DOHH2 (cell line): ENCODE data around the gene LGALS9.

Experiments used
- H3F3A ChIP-seq: fragments of 200-600 bp; sonication (generic), shearing (Covaris generic); 2 replicates; pipeline ENCODE4 v1.6.0; 2016; ENCODE audit warnings: antibody characterized with exemption, mild to moderate bottlenecking; ENCODE audit not compliant: control insufficient read depth, insufficient read depth
- H3K27ac ChIP-seq: fragments of 200-600 bp; sonication (generic); 2 replicates; pipeline ENCODE4 v1.5.1; 2014; ENCODE audit warnings: low read depth, mild to moderate bottlenecking, low read length, moderate library complexity
- H3K27me3 ChIP-seq: fragments of 200-600 bp; sonication (generic); 2 replicates; pipeline ENCODE4 v1.6.1; 2014; ENCODE audit warnings: mild to moderate bottlenecking, low read length, mixed read lengths; ENCODE audit not compliant: control insufficient read depth
- H3K36me3 ChIP-seq: fragments of 200-600 bp; sonication (generic); 2 replicates; pipeline ENCODE4 v1.6.1; 2014; ENCODE audit warnings: mild to moderate bottlenecking, low read length, moderate library complexity, mixed read lengths; ENCODE audit not compliant: control insufficient read depth
- H3K4me1 ChIP-seq: fragments of 200-600 bp; sonication (generic); 2 replicates; pipeline ENCODE4 v1.6.1; 2014; ENCODE audit warnings: mild to moderate bottlenecking, low read length, mixed read lengths; ENCODE audit not compliant: control insufficient read depth
- H3K4me2 ChIP-seq: fragments of 200-600 bp; sonication (generic); 2 replicates; pipeline ENCODE4 v1.6.0; 2014; ENCODE audit warnings: mild to moderate bottlenecking, low read length, moderate library complexity
- H3K4me3 ChIP-seq: fragments of 200-600 bp; sonication (generic); 2 replicates; pipeline ENCODE4 v1.5.1; 2014; ENCODE audit warnings: mild to moderate bottlenecking, low read length, mixed read lengths
- H3K79me2 ChIP-seq: fragments of 200-600 bp; sonication (generic); 2 replicates; pipeline ENCODE4 v1.6.1; 2014; ENCODE audit warnings: mild to moderate bottlenecking, low read length, mixed read lengths; ENCODE audit not compliant: control insufficient read depth
- H3K9me2 ChIP-seq: fragments of 200-600 bp; sonication (generic); replicated peaks from 2 replicates; pipeline ENCODE4 v1.6.1; 2014; ENCODE audit warnings: mild to moderate bottlenecking, low read length, mixed read lengths; ENCODE audit not compliant: control insufficient read depth
- H3K9me3 ChIP-seq: fragments of 200-600 bp; sonication (generic); 2 replicates; pipeline ENCODE4 v1.6.1; 2014; ENCODE audit warnings: antibody characterized with exemption, low read length, mixed read lengths; ENCODE audit not compliant: control insufficient read depth, insufficient read depth
- H4K20me1 ChIP-seq: fragments of 200-600 bp; sonication (generic); 2 replicates; pipeline ENCODE4 v1.6.0; 2014; ENCODE audit warnings: low read depth, mild to moderate bottlenecking, antibody characterized with exemption, low read length, moderate library complexity; ENCODE audit not compliant: control insufficient read depth, insufficient read depth
- EZH2phosphoT487 ChIP-seq: fragments of 200-600 bp; sonication (generic); IDR thresholded peaks from 2 replicates; pipeline ENCODE4 v1.6.1; 2017; ENCODE audit warnings: borderline replicate concordance, mild to moderate bottlenecking, antibody characterized with exemption, low read length, moderate library complexity, mixed read lengths
- TF ChIP-seq, protein P1 (sequence below): fragments of 200-600 bp; sonication (generic); IDR thresholded peaks from one replicate; pipeline ENCODE4 v1.5.1; 2014; ENCODE audit warnings: antibody characterized with exemption, mild to moderate bottlenecking, low read depth, low read length; ENCODE audit not compliant: poor library complexity, severe bottlenecking

LGALS9 gene

GRCh38 chr17:27585792-27586191 lies 45.2 kb upstream of the LGALS9 start:
- H3K27ac ChIP-seq, result no peak overlapping the region
- no peak overlapping the region for H3K4me2 ChIP-seq

GRCh38 chr17:27586203-27586721 lies 44.7 kb upstream of the LGALS9 start:
- Histone ChIP-seq H3K4me2 (no peak overlapping the region), H3K9me3 (no peaks in the 10 kb centered on the region), H3K4me1 (no peaks in the 10 kb centered on the region), H3K4me3 (no peak overlapping the region), H3K9me2 (no peaks in the 10 kb centered on the region), H3K36me3 (no peaks in the 10 kb centered on the region), H3F3A (no peaks in the 10 kb centered on the region), H3K79me2 (no peaks in the 10 kb centered on the region), H3K27me3 (no peaks in the 10 kb centered on the region), H3K27ac (no peak overlapping the region), H4K20me1 (no peaks in the 10 kb centered on the region)
- TF ChIP-seq, protein P1, sequence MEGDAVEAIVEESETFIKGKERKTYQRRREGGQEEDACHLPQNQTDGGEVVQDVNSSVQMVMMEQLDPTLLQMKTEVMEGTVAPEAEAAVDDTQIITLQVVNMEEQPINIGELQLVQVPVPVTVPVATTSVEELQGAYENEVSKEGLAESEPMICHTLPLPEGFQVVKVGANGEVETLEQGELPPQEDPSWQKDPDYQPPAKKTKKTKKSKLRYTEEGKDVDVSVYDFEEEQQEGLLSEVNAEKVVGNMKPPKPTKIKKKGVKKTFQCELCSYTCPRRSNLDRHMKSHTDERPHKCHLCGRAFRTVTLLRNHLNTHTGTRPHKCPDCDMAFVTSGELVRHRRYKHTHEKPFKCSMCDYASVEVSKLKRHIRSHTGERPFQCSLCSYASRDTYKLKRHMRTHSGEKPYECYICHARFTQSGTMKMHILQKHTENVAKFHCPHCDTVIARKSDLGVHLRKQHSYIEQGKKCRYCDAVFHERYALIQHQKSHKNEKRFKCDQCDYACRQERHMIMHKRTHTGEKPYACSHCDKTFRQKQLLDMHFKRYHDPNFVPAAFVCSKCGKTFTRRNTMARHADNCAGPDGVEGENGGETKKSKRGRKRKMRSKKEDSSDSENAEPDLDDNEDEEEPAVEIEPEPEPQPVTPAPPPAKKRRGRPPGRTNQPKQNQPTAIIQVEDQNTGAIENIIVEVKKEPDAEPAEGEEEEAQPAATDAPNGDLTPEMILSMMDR, result no peak
- TF ChIP-seq EZH2phosphoT487, result no peak

More at GRCh38 chr17:27585792-27586191, 45.2 kb upstream of the LGALS9 start:
- H3K36me3 ChIP-seq, result no peaks in the 10 kb centered on the region
- H3K4me1 ChIP-seq, result no peaks in the 10 kb centered on the region
- TF ChIP-seq EZH2phosphoT487, result no peak
- TF ChIP-seq, protein P1, result no peak
- no peaks in the 10 kb centered on the region for H3K79me2 ChIP-seq
- H4K20me1 ChIP-seq, result no peaks in the 10 kb centered on the region
- no peaks in the 10 kb centered on the region for H3F3A ChIP-seq
- H3K4me3 ChIP-seq, result no peak overlapping the region
- H3K9me2 ChIP-seq, result no peaks in the 10 kb centered on the region
- no peaks in the 10 kb centered on the region for H3K27me3 ChIP-seq
- H3K9me3 ChIP-seq, result no peaks in the 10 kb centered on the region

DNA sequence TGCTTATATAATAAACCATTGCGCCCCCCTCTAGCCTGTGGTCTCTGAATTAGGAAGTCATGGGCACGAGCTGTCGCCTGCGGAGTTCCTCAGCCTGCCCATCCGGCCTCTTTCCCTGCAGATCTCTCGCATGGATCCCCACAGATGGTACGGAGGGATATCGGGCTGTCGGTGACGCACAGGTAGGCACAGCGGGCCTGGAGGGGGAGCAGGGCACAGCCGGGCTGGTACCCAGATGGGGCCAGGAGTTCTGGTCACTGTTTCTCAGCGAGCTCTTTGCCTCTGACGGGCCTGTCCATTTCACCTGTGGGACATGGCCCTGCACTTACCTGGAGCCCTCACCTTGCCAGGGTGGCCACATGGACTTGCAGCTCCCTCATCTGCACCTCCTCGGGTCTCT lies 42.6 kb upstream of the LGALS9 start:
- Histone ChIP-seq H3K4me3 (no peak overlapping the region), H3K27me3 (no peaks in the 10 kb centered on the region), H3K27ac (no peak overlapping the region), H3K4me1 (no peaks in the 10 kb centered on the region), H3K9me2 (no peaks in the 10 kb centered on the region), H3F3A (no peaks in the 10 kb centered on the region), H3K36me3 (no peaks in the 10 kb centered on the region), H3K4me2 (no peak overlapping the region), H4K20me1 (no peaks in the 10 kb centered on the region), H3K79me2 (no peaks in the 10 kb centered on the region), H3K9me3 (no peaks in the 10 kb centered on the region)
- TF ChIP-seq EZH2phosphoT487, result no peak
- TF ChIP-seq, protein P1, result no peak

DNA sequence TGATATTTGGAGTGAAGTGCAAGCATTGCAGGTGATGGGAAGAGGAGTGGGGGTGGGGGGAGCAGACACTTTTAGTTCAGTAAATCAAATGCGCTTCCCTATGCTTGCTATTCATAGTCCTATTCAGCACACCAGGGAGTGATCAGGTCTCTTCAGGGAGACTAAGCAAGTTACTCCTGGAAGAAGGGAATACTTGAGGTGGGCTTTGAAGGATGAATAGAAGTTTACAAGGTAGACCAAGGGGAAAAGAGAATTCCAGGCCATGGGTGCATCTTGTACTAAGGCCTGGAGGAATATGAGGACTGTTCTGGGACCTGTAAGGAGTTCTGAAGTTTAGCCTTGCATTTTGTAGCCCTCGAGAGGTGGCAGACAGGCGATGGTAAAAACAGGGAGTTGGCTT lies 40.1 kb upstream of the LGALS9 start:
- TF ChIP-seq, protein P1, result no peak
- TF ChIP-seq EZH2phosphoT487, result no peak
- Histone ChIP-seq H3K36me3 (no peaks in the 10 kb centered on the region), H3K4me2 (no peak overlapping the region)

More for the DNA sequence above, 40.1 kb upstream of the LGALS9 start:
- no peaks in the 10 kb centered on the region for H3K79me2 ChIP-seq
- H3K4me3 ChIP-seq, result no peak overlapping the region
- no peaks in the 10 kb centered on the region for H4K20me1 ChIP-seq
- H3F3A ChIP-seq, result no peaks in the 10 kb centered on the region
- no peak overlapping the region for H3K27ac ChIP-seq
- H3K4me1 ChIP-seq, result no peaks in the 10 kb centered on the region
- H3K9me3 ChIP-seq, result no peaks in the 10 kb centered on the region
- H3K27me3 ChIP-seq, result no peaks in the 10 kb centered on the region
- H3K9me2 ChIP-seq, result no peaks in the 10 kb centered on the region
